Mucosa of descending colon (tissue), 3 donors: ENCODE measurements around the gene RPL36AL. TPM values are rescaled to one million over a fixed set of nuclear protein-coding genes. Genes with fewer than 3 reads are reported as not detected.
"Not testable (repeated sequence)": the region's sequence is repeated elsewhere in the genome, so short reads cannot be mapped to it uniquely, and the experiment has no call there.

Experiments used
- ATAC-seq: fragments of 200-7000 bp; cut with Tn5 transposase; one replicate; pipeline ENCODE4 v1.9.1; 2020; ENCODE audit warnings: mild to moderate bottlenecking, moderate library complexity
- DNase-seq, 3 donors: peaks; one replicate each; pipeline ENCODE4 v3.0.0-alpha.2; 2020
- H3K36me3 ChIP-seq: fragments of 200-600 bp; one replicate; pipeline ENCODE4 v1.8.0; 2021; ENCODE audit warnings: low read depth, mild to moderate bottlenecking
- H3K4me1 ChIP-seq: fragments of 200-600 bp; one replicate; pipeline ENCODE4 v1.8.0; 2021; ENCODE audit warnings: low read depth, mild to moderate bottlenecking
- H3K4me3 ChIP-seq: fragments of 200-600 bp; one replicate; pipeline ENCODE4 v1.8.0; 2021; ENCODE audit warnings: mild to moderate bottlenecking
- H3K9me3 ChIP-seq: fragments of 200-600 bp; one replicate; pipeline ENCODE4 v1.8.0; 2021; ENCODE audit warnings: mild to moderate bottlenecking
- CTCF ChIP-seq: fragments of 200-600 bp; IDR thresholded peaks from one replicate; pipeline ENCODE4 v1.8.0; 2022; ENCODE audit warnings: antibody characterized with exemption, mild to moderate bottlenecking
- intact Hi-C, 2 donors: fragments of 100-400 bp; cut with DNase I in 1 of 2; cut with micrococcal nuclease in 1 of 2; formaldehyde crosslinking; loops; one replicate each; pipeline versions ENCODE4 v1.11.0 to v1.11.1; 2022; cut with DNase I, micrococcal nuclease
- long read RNA-seq, 2 donors: library from polyadenylated mRNA; unstranded; transcript quantifications; one replicate each; pipeline ENCODE4 v2.0.0, GENCODE V29; 2019 to 2021
- total RNA-seq, 3 donors: library from RNA; stranded (reverse); fragmentation: NEBNext Ultra II Directional in 2 of 3; extraction: Animal tissue kit (Norgen Biotek cat#: 25700) in 2 of 3; gene quantifications; one replicate each; pipeline versions ENCODE4 v1.2.1 to v1.2.4, GENCODE V29; 2021 to 2023
- donor health status: DM: no; HTN: no; CAD: no; lungs with moderate emphysema.
- donor health status: DM: no; HTN: no; CAD: no.
- donor health status: DM: no; HTN: yes; CAD: no.

The RPL36AL gene
- 100 to 1,000 TPM; 146 to 197 (median 178) TPM for total RNA-seq
- long read RNA-seq, donor 1, transcript RPL36AL-201 (2 exons, 746 nt), result major isoform, 142 of 147 reads
- long read RNA-seq, donor 1, partial matches to known transcripts, result 5 of 147 reads
- long read RNA-seq, donor 1, other reads (novel, unspliced or antisense), result 0 of 147 reads
- long read RNA-seq, donor 2, transcript RPL36AL-201 (2 exons, 746 nt), result major isoform, 203 of 208 reads
- long read RNA-seq, donor 2, partial matches to known transcripts, result 4 of 208 reads
- long read RNA-seq, donor 2, other reads (novel, unspliced or antisense), result 1 of 208 reads

- peaks cover 41% of the 10 kb centered on the region for H3K4me1 ChIP-seq
- ATAC-seq, result peak; percentile 96
- no peaks in the 10 kb centered on the region for H3K36me3 ChIP-seq
- TF ChIP-seq CTCF, result peak; percentile 13
- peak; percentile 96 to 99 (median 99) for DNase-seq
- intact Hi-C loops, result no loop called here
- H3K4me3 ChIP-seq, result peak within 1 kb of the TSS; percentile 85
- H3K9me3 ChIP-seq, result no peaks in the 10 kb centered on the region
Observed at GRCh38 chr14:49620182-49621113, at the start of gene RPL36AL, which contains the start of gene MGAT2. Gene RPL36AL (minus strand): TSS chr14:49620626. CDS start chr14:49619104, 1,522 bp downstream. Gene MGAT2 (plus strand): TSS chr14:49620799. CDS start chr14:49621269, 470 bp downstream.

GRCh38 chr14:49659526-49660455 lies 39.4 kb upstream of the RPL36AL start:
- ATAC-seq, result peak; percentile 97
- intact Hi-C loops, result no loop called here
- no peaks in the 10 kb centered on the region for H3K36me3 ChIP-seq
- H3K4me1 ChIP-seq, result peaks cover 15% of the 10 kb centered on the region
- H3K9me3 ChIP-seq, result no peaks in the 10 kb centered on the region
- DNase-seq, result no peak
- no peak overlapping the region for H3K4me3 ChIP-seq
- TF ChIP-seq CTCF, result no peak

GRCh38 chr14:49657500-49657899 lies 37.1 kb upstream of the RPL36AL start:
- not testable (repeated sequence) for ATAC-seq

GRCh38 chr14:49654511-49654910 lies 34.1 kb upstream of the RPL36AL start:
- H3K9me3 ChIP-seq, result no peaks in the 10 kb centered on the region
- H3K4me3 ChIP-seq, result no peak overlapping the region
- H3K4me1 ChIP-seq, result peaks cover 11% of the 10 kb centered on the region
- no peak for TF ChIP-seq CTCF
- DNase-seq (no peak), ATAC-seq (no peak)
- H3K36me3 ChIP-seq, result no peaks in the 10 kb centered on the region
- intact Hi-C loops, result no loop called here

More at GRCh38 chr14:49657500-49657899, 37.1 kb upstream of the RPL36AL start:
- H3K36me3 ChIP-seq, H3K4me3 ChIP-seq, DNase-seq, intact Hi-C loops, H3K9me3 ChIP-seq: not testable (repeated sequence)
- H3K4me1 ChIP-seq, result peaks cover 15% of the 10 kb centered on the region

GRCh38 chr14:49653508-49653907 lies 33.1 kb upstream of the RPL36AL start:
- no peaks in the 10 kb centered on the region for H3K9me3 ChIP-seq
- no peak for ATAC-seq
- TF ChIP-seq CTCF, result no peak
- peaks cover 10% of the 10 kb centered on the region for H3K4me1 ChIP-seq
- H3K36me3 ChIP-seq, result no peaks in the 10 kb centered on the region
- intact Hi-C loops, result no loop called here
- no peak overlapping the region for H3K4me3 ChIP-seq
- no peak for DNase-seq
